Body of pancreas (tissue), 4 donors: ENCODE measurements around the gene TTC17.

ENCODE experiments used
- CTCF ChIP-seq, 7 experiments: fragments of 450-650 bp in 4 of 7; fragments of 200-600 bp in 3 of 7; sonication (generic) in 3 of 7; IDR thresholded peaks; one replicate each; pipeline ENCODE4 v1.5.1; 2016 to 2019; ENCODE audit warnings: antibody characterized with exemption in 7 of 7
- POLR2A ChIP-seq, 3 donors: fragments of 450-650 bp; IDR thresholded peaks; one replicate each; pipeline ENCODE4 v1.6.1; 2016; ENCODE audit warnings: antibody characterized with exemption in 3 of 3, mild to moderate bottlenecking in 2 of 3

- peak in 4 of 7 experiments; percentile 32 to 37 (median 35) for TF ChIP-seq CTCF (IDR thresholded peaks at IDR 0.05)
- TF ChIP-seq POLR2A (IDR thresholded peaks at IDR 0.05), result no peak
Observed at GRCh38 chr11:43504316-43504950, 145.7 kb downstream of the TTC17 start.
